ENCODE measurements around the gene DICER1. TPM values are rescaled to one million over a fixed set of nuclear protein-coding genes. Genes with fewer than 3 reads are reported as not detected.

The DICER1 gene
- total RNA-seq, 1 donor from 2014 or later, result 103 TPM

- Histone ChIP-seq H3K27me3 (ENCODE audit: insufficient read depth, low read length) (no peaks in the 10 kb centered on the region), H3K9ac (ENCODE audit: low read length) (no peak overlapping the region), H3K36me3 (ENCODE audit: insufficient read depth, low read length) (peaks cover 40% of the 10 kb centered on the region), H3K4me2 (ENCODE audit: low read length) (no peak overlapping the region), H3K9me3 (ENCODE audit: insufficient read depth, low read depth, low read length) (no peaks in the 10 kb centered on the region), H3K79me2 (ENCODE audit: insufficient read depth, low read length) (peaks cover 22% of the 10 kb centered on the region), H3K4me3 (ENCODE audit: insufficient read depth, low read depth, low read length) (no peak overlapping the region), H4K20me1 (ENCODE audit: insufficient read depth, low read length) (peaks cover 28% of the 10 kb centered on the region), H2AFZ (ENCODE audit: low read depth, low read length) (no peak overlapping the region), H3K27ac (ENCODE audit: low read depth, low read length) (no peak overlapping the region), H3K4me1 (ENCODE audit: insufficient read depth, low read length) (no peaks in the 10 kb centered on the region)
- Mint-ChIP-seq H3K36me3 (ENCODE audit: low read depth, unreplicated experiment) (peaks cover 20% of the 10 kb centered on the region), H3K4me1 (ENCODE audit: low read depth, unreplicated experiment) (no peaks in the 10 kb centered on the region), H3K27me3 (ENCODE audit: low read depth, unreplicated experiment) (no peaks in the 10 kb centered on the region), H3K9me3 (ENCODE audit: unreplicated experiment) (no peaks in the 10 kb centered on the region), H3K4me3 (ENCODE audit: unreplicated experiment) (no peak overlapping the region), H3K27ac (ENCODE audit: unreplicated experiment) (no peak overlapping the region)
- TF ChIP-seq, protein P1, sequence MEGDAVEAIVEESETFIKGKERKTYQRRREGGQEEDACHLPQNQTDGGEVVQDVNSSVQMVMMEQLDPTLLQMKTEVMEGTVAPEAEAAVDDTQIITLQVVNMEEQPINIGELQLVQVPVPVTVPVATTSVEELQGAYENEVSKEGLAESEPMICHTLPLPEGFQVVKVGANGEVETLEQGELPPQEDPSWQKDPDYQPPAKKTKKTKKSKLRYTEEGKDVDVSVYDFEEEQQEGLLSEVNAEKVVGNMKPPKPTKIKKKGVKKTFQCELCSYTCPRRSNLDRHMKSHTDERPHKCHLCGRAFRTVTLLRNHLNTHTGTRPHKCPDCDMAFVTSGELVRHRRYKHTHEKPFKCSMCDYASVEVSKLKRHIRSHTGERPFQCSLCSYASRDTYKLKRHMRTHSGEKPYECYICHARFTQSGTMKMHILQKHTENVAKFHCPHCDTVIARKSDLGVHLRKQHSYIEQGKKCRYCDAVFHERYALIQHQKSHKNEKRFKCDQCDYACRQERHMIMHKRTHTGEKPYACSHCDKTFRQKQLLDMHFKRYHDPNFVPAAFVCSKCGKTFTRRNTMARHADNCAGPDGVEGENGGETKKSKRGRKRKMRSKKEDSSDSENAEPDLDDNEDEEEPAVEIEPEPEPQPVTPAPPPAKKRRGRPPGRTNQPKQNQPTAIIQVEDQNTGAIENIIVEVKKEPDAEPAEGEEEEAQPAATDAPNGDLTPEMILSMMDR (IDR thresholded peaks at IDR 0.05; ENCODE audit: insufficient read depth, low read depth, low read length), result no peak
- DNase-seq (ENCODE audit: low read depth), result no peak
- FAIRE-seq, result no peak
Measured at GRCh38 chr14:95101736-95102679, 55.3 kb downstream of the DICER1 start.

- Histone ChIP-seq H3K4me3 (ENCODE audit: insufficient read depth, low read depth, low read length) (no peak overlapping the region), H3K9me3 (ENCODE audit: insufficient read depth, low read depth, low read length) (no peaks in the 10 kb centered on the region), H3K4me1 (ENCODE audit: insufficient read depth, low read length) (no peaks in the 10 kb centered on the region), H3K4me2 (ENCODE audit: low read length) (no peak overlapping the region), H3K27ac (ENCODE audit: low read depth, low read length) (no peak overlapping the region), H2AFZ (ENCODE audit: low read depth, low read length) (no peak overlapping the region), H3K79me2 (ENCODE audit: insufficient read depth, low read length) (peaks cover 25% of the 10 kb centered on the region), H3K27me3 (ENCODE audit: insufficient read depth, low read length) (no peaks in the 10 kb centered on the region), H3K36me3 (ENCODE audit: insufficient read depth, low read length) (peaks cover 31% of the 10 kb centered on the region), H3K9ac (ENCODE audit: low read length) (no peak overlapping the region), H4K20me1 (ENCODE audit: insufficient read depth, low read length) (peaks cover 36% of the 10 kb centered on the region)
- TF ChIP-seq, protein P1 (IDR thresholded peaks at IDR 0.05; ENCODE audit: insufficient read depth, low read depth, low read length), result peak; percentile 77
- TF ChIP-seq EZH2 (IDR thresholded peaks at IDR 0.05; ENCODE audit: insufficient read depth, low read length), result no peak
- peak; percentile 31 for DNase-seq (ENCODE audit: low read depth)
- H3K4me3 Mint-ChIP-seq (ENCODE audit: unreplicated experiment), result no peak overlapping the region
- FAIRE-seq, result no peak
- H3K27me3 Mint-ChIP-seq (ENCODE audit: low read depth, unreplicated experiment), result no peaks in the 10 kb centered on the region
- H3K27ac Mint-ChIP-seq (ENCODE audit: unreplicated experiment), result no peak overlapping the region
- H3K9me3 Mint-ChIP-seq (ENCODE audit: unreplicated experiment), result no peaks in the 10 kb centered on the region
- H3K4me1 Mint-ChIP-seq (ENCODE audit: low read depth, unreplicated experiment), result no peaks in the 10 kb centered on the region
- H3K36me3 Mint-ChIP-seq (ENCODE audit: low read depth, unreplicated experiment), result peaks cover 18% of the 10 kb centered on the region
Measured at GRCh38 chr14:95098984-95099599, 58.2 kb downstream of the DICER1 start.

All from astrocyte (in vitro differentiated cells and primary cell).